Stimulated activated CD4-positive, alpha-beta T cell treated with anti-CD3 and anti-CD28 coated beads, Interleukin-1b, Interleukin-23, amount 100 ng/mL, for 48 hours (primary cell): ENCODE data around the gene MROH8.

Experiments
- DNase-seq: peaks from one replicate; pipeline ENCODE4 v3.0.0-alpha.2; 2020

The MROH8 gene

GRCh38 chr20:37198932-37199660 lies 19.7 kb upstream of the MROH8 start:
- no peak for DNase-seq

DNA sequence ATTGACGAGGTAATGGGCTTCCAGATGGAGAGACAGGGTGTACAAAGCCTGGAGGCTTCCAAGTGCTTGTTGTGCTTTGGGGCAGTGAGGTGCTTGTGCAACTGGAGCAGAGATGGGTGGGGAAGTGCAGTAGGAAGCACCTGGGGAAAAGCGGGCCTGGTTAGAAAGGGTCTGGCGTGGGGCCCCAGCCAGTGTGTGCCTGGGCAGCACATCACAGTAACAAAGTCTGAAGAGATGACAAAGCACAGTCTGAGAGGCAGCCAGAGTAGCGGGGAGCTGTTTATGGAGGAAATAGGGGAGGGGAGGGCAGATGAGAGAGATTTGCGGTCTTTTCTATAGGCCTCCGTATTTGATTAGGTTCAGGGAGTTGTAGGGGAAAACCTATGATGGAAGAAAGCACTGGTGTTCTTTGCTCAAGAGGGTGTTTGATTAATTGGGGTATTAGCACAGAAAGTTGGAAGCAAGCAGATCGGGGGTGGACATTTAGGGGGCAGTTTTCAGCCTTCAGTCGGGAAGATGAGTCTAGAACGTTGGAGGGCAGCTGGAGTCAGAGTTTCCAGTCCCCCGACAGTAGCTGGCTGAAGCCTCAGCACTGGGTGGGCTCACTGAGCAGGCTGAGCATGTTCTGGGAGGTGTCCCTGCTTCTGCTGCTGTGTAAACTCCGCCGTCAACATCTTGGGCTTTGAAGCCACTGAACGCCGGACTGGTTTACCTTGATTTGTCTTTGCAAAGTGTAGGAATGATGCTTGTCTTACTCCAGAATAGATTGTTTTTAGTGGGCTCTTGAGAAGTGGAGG lies 15.5 kb upstream of the MROH8 start:
- DNase-seq = no peak

DNA sequence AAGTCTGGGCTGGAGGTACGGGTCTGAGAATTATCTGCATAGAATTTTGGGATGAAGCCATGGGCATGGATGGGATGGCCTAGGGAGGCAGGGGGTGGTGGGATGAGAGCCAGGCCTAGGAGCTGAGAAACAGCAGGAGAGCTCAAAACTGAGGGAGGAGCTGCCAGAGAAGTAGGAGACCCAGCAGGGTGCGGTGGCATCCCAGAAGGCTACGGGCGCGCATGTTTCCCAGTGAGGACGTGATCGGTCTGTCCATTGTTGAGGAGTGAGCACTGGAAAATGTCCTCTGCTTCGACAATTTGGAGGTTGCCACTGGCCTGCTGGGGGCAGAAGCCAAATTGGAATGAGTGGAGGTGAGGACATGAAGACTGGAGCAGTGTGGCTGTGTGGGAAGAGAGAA lies 14.5 kb upstream of the MROH8 start:
- no peak for DNase-seq

- DNase-seq = no peak
Measured at GRCh38 chr20:37193226-37193625, 13.9 kb upstream of the MROH8 start.

DNA sequence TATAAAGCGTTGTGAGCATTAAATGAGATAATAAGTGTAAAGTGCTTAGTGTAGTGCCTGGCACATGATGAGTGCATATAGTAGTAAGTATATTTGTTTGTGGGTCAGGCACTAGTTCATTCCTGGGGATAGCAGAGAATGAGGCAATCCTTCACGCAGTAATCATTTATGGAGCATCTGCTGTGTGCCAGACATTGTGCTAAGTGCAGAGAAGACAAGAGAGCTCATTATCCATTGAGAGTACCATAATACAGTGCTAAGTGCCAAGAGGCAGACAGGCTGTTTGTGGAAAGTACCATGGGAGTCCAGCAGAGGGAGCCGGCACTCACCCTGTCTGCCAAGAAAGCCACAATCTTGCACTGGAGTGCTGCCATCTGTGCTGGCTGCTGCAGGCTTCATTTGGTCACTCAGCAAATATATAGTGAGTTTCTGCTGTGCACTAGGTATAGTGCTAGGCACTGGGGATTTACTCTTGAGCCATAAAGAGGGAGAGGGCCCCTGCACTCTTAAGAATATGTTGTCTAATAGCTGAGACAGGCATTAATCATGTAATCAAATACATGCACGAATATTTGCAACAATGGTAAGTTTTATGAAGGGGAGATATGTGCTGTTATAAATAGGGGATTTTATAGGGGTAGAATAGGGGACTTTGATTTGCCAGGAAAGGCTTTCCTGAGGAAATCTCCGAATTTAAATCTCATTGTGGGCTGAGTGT lies 12.9 kb upstream of the MROH8 start:
- peak; percentile 59 for DNase-seq

DNA sequence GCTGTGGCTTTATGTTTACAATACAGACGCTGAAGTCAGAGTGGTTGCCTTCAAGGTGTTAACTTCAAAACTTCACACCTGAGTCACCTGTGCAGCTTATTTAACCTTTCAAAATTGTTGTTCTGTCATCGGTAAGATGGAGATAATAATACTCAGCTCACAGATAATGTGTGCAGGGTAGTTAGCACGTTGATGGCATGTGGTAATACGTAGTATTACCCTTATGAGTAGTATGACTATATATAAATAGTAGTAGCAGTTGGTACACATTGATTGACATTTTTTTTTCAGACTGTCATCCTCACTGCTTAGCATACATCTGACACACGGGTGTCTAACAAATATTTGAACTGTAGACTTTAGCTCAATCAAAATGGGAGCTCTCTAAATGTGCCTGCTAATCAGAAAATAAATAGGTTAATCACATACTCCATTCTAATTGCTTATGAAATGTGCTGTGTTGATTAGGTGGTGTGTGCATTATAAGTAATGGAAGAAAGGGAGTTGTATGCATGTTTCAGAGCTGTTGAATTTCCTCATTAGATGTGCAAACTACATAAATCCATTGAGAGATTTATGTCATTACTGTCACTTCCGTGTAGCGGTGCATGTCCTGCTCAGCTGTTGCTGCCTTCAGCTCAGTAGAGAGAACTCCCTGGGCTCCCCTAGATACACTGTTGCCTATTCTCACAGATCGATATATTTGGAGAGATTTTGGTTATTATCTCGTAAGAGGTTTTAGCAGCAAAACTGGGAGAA lies 11.2 kb upstream of the MROH8 start:
- DNase-seq = no peak

DNA sequence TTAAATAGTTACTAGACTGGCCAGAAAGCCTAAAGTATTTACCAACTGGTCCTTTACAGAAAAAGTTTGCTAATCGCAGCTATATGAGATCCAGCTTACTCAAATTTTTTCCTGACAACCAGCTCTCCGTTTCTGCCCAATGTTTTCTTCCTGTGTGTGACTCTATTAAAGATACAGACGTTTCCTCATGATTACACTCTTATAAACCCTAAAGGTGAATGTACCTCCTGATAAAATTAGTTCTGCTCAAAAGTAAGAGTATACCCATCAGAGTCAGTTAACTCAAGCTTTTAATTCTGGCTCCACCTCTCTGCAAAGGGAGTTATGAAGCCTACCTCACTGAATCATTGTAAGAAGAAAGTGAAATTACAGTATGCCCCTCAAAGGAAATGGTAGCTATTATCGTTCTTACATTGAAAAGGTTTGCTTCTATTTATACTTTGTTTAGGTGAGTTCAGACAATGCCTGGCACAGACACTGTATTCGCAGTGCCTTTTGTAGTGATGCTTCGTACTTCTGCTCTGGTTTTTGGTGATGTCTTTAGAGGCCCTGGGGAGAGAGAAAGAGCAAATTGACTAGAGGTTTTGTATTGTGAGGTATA lies 10.2 kb upstream of the MROH8 start:
- DNase-seq = no peak

DNA sequence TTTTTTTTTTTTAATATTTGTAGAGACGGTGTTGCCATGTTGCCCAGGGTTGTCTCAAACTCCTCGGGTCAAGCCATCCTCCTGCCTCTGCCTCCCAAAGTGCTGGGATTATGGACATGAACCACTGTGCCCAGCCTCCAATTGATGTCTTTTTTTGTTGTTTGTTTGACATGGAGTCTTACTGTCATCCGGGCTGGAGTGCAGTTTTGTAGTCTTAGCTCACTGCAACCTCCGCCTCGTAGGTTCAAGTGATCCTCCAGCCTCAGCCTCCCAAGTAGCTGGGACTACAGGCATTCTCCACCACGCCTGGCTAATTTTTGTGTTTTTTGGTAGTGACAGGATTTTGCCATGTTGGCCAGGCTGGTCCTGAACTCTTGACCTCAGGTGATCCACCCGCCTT lies 9.4 kb upstream of the MROH8 start:
- DNase-seq = no peak

GRCh38 chr20:37185686-37186085 lies 6.3 kb upstream of the MROH8 start:
- no peak for DNase-seq

DNA sequence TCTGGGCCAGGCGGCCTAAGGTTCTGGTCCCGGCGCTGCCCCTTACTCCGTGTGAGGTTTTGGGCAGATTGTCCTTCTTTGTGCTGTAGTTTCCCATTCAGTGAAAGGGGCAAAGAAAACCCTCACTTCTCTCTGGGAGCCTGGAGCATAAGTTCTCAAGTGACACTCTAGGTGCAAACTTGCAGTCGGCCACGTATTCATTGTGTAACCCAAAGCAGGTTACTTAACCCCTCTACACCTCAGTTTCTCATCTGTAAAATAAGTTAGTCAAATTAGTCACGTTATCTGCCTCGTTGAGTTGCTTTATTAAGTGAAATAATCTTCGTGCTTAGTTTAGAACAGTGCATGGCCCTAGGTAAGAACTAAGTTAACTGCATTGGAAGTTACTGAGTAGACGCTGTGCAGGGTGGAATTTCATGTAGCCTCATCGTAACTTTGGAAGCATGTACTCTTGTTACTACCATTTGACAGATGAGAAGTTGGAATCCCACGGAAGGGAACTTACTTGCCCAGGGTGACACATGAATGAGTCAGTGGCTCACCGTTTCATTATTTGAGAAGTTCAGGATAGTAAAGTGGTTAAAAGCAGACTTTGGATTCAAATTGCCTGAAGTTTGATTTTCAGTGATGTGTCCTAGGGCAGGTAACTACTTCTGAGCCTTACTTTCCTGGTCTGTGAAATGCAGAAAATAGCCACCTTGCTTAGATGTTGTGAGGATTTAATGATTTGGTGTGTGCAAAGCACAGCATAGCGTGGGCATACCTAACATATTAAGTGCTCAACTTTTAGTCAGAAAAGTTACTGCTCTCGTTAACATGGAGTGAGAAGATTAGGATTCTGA lies 556 bp upstream of the MROH8 start:
- no peak for DNase-seq

DNA sequence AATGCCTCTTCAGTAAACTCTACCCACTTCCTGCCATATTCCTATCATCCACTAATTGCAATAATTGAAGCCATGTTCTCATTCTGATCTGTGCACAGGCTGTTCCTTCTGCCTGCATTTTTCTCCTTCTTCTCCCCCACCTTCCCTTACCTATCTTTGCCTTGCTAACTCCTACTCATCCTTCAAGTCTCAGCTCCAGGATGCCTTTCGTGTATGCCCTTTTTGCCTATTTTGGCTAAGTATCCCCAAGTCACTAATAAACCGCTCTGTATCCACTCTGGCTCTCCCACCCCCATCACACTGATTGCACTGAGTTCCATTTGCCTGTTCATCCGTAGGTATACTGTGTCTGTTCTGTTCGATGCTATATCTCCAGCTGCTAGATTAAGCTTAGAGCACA lies 6.5 kb downstream of the MROH8 start:
- DNase-seq = no peak

GRCh38 chr20:37166867-37167266 lies 12.5 kb downstream of the MROH8 start:
- no peak for DNase-seq

GRCh38 chr20:37165031-37165430 lies 14.3 kb downstream of the MROH8 start:
- DNase-seq = no peak

DNA sequence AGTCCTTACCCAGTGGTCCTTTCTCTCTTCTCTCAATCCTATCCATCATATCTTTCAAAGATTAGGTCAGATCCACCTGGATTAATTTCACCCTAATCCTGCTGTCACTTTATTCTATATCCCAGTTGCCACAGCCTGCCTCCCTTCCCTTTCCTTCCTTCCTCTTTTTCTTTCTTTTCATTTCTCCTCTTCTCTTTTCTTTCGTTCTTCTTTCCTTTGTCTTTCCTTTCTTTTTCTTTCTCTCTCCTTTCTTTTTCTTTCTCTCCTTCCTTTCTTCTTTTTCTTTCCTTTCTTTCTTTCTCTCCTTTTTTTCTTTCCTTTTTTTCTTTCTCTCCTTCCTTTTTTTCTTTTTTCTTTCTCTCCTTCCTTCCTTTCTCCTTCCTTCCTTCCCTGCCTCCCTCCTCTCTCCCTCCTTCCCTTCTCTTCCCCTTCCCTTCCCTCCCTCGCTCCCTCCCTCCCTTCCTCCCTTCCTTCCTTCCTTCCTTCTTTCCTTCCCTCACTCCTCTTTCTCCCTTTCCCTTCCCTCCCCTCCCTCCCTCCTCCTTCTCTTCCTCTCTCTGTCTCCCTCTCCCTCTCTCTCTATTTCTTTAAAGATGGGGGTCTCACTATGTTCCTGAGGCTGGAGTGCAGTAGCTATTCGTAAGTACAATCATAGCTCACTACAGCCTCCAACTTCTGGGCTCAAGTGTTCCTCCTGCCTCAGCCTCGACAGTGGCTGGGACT lies 15.4 kb downstream of the MROH8 start:
- DNase-seq = no peak

DNA sequence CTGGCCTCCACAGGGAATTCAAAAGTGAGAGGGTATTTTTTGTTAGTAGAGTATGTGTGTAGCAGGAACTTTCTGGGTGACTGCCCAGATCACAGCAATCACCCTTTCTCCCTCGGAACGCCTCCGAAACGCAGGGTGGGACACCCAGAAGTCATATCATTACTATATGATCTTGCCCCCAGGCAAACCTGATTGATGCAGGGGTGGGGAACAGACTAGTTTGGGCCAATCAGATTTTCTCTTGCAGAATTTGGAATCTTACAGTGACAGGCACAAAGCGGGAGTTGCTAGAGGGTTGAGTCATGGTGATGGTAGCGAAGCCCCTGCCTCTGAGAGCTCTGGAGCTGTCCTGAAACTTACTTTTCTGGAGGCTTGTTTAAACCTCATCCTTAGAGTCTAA lies 16.7 kb downstream of the MROH8 start:
- no peak for DNase-seq

- no peak for DNase-seq
Measured at GRCh38 chr20:37161830-37162549, 17.4 kb downstream of the MROH8 start.

DNA sequence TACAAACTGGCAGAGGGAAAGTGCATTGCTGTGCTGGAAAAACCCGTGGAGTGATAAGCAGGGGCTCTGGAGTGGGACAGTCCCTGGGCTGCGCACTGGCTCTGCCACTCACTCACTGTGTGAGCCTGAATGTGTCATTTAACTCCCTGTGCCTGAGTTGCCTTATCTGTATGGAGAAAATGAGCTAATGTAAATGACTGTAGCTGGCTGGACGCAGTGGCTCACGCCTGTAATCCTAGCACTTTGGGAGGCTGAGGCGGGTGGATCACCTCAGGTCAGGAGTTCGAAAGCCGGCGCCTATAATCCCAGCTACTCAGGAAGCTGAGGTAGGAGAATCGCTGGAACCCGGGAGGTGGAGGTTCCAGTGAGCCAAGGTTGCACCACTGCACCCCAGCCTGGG lies 18.7 kb downstream of the MROH8 start:
- DNase-seq = no peak

DNA sequence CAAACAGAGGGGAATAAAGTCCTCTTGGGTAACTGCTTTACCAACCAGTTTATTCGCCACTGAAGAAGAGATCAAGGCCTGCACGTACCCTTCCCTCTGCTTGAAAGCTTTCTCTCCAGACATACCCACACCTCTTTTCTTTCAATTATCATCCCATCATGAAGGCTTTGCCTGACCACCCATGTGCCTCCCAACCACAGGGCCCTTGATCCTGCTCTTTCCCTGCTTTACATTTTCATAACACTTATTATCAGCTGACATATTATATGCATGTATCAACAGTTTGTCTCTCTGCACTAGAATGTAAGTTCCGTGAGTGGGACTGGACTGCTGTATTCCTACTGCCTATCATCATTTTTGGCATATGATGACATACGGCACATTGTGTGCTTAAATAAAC lies 21.1 kb downstream of the MROH8 start:
- no peak for DNase-seq

DNA sequence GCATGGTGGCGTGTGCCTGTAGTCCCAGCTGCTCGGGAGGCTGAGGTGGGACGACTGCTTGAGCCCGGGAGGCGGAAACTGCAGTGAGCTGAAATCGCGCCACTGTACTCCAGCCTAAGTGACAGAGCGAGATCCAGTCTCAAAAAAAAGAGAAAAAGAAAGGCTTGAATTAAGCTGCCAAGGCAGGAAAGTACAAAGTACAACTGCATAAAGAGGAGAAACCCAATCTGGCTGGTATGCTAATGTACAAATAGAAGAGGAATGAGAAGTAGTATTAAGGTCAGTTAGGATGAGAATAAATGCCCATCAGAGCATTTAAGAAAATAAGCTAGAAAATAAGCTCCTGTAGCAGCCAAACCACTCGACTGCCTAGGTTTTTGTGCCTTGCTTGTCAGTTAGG lies 23.4 kb downstream of the MROH8 start:
- DNase-seq = no peak

DNA sequence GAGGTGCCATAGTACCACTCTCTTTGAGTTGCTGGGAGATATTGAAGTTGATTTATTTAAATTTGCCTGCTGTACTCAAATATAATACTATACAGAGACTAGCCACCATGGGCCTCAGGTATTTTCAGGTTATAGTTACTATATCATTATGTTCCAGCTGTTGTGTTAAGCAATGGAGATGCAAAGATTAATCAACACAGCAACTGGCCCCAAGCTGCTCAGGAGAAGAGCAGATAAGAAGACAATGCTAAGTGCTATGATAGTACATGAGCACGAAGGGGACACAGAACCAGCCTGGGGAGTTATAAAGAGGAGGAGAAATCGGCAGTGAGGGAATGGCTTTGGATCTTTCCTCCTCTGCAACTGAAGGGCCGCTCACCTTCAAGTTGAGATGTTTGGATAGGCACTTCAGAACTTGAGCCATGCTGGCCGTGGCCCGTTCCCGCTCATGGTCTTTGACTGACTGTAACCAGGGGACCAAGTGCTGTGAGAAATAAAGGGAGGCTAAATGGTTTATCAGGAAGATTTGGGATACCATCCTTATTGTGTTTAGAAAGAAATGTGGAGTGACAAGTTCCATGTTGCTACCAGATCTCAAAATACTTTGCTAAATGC lies 24.6 kb downstream of the MROH8 start:
- no peak for DNase-seq
